Stomach (tissue), 4 donors: ENCODE data around the gene ORAI3.

ENCODE experiments used
- EP300 ChIP-seq: sonication (generic); formaldehyde crosslinking; IDR thresholded peaks from one replicate; pipeline ENCODE4 v1.6.1; 2017; ENCODE audit warnings: antibody characterized with exemption
- POLR2A ChIP-seq, 4 donors: fragments of 450-650 bp; IDR thresholded peaks; one replicate each; pipeline ENCODE4 v1.6.1; 2016; ENCODE audit warnings: antibody characterized with exemption in 4 of 4, control low read depth in 2 of 4, mild to moderate bottlenecking in 1 of 4, moderate library complexity in 1 of 4
- POLR2AphosphoS5 ChIP-seq, 3 donors: sonication (generic); formaldehyde crosslinking; IDR thresholded peaks; one replicate each; pipeline ENCODE4 v1.6.1; 2016; ENCODE audit warnings: antibody characterized with exemption in 3 of 3
- TF ChIP-seq, protein P1 (sequence below), 7 experiments: fragments of 450-650 bp in 4 of 7; fragments of 200-600 bp in 3 of 7; sonication (generic) in 3 of 7; IDR thresholded peaks; one replicate each; pipeline ENCODE4 v1.5.1; 2016 to 2019; ENCODE audit warnings: antibody characterized with exemption in 7 of 7, control low read depth in 2 of 7, mild to moderate bottlenecking in 1 of 7

DNA sequence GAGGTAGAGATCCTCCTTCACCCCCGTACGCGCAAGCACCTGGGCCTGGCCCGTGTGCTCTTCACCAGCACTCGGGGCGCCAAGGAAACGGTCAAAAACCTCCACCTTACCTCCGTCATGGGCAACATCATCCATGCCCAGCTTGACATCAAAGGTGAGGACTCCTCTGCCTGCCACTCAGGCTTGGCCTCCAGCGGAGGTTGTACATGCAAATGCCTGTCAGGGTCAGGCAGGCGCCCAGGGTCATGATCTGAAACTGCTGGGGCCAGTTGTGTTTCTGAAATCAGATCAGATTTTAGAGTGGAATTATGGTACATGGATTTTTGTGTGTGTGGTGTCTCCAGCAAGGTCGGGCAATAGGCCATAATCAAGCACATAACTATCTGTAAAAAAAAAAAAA, 12.5 kb downstream of the ORAI3 start:
- no peak for TF ChIP-seq EP300
- TF ChIP-seq, protein P1, sequence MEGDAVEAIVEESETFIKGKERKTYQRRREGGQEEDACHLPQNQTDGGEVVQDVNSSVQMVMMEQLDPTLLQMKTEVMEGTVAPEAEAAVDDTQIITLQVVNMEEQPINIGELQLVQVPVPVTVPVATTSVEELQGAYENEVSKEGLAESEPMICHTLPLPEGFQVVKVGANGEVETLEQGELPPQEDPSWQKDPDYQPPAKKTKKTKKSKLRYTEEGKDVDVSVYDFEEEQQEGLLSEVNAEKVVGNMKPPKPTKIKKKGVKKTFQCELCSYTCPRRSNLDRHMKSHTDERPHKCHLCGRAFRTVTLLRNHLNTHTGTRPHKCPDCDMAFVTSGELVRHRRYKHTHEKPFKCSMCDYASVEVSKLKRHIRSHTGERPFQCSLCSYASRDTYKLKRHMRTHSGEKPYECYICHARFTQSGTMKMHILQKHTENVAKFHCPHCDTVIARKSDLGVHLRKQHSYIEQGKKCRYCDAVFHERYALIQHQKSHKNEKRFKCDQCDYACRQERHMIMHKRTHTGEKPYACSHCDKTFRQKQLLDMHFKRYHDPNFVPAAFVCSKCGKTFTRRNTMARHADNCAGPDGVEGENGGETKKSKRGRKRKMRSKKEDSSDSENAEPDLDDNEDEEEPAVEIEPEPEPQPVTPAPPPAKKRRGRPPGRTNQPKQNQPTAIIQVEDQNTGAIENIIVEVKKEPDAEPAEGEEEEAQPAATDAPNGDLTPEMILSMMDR (IDR thresholded peaks at IDR 0.05), result no peak
- TF ChIP-seq POLR2AphosphoS5 (IDR thresholded peaks at IDR 0.05), result no peak
- TF ChIP-seq POLR2A (IDR thresholded peaks at IDR 0.05), result no peak
